Fibroblast of lung (primary cell): ENCODE data around the gene VWCE.
"Not testable (repeated sequence)": the region's sequence is repeated elsewhere in the genome, so short reads cannot be mapped to it uniquely, and the experiment has no call there.

Experiments
- EZH2 ChIP-seq: IDR thresholded peaks from 2 replicates; pipeline ENCODE4 v1.5.1; 2012; ENCODE audit warnings: low read length, control low read depth, mild to moderate bottlenecking; ENCODE audit errors: missing control alignments
- TF ChIP-seq, protein P1 (sequence below), 2 donors: IDR thresholded peaks in 1 of 2; conservative IDR thresholded peaks in 1 of 2; 1 replicate in 1 of 2; 2 replicates in 1 of 2; pipeline ENCODE4 v1.5.1; 2011 to 2012; ENCODE audit warnings: low read length in 2 of 2, control low read depth in 1 of 2, inconsistent platforms in 1 of 2, low read depth in 1 of 2, mild to moderate bottlenecking in 1 of 2

DNA sequence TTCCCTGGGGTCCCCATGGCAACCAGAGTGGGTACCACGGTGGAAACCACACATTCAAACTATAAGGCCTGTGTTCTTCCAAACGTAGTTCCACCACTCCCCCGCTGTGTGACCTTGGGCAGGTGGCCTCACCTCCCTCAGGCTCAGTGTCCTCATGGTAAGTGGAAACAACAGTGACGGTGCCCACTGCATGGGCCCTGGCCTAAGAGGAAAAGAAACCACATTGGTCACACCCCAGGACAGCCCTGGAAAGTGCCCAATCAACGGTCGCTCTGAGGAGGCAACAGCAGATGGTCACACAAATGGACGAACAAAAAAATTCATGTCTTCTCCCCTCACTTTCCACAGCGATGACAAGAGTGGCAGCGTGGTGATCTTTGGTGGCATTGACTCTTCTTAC, 47.0 kb downstream of the VWCE start:
- TF ChIP-seq, protein P1, sequence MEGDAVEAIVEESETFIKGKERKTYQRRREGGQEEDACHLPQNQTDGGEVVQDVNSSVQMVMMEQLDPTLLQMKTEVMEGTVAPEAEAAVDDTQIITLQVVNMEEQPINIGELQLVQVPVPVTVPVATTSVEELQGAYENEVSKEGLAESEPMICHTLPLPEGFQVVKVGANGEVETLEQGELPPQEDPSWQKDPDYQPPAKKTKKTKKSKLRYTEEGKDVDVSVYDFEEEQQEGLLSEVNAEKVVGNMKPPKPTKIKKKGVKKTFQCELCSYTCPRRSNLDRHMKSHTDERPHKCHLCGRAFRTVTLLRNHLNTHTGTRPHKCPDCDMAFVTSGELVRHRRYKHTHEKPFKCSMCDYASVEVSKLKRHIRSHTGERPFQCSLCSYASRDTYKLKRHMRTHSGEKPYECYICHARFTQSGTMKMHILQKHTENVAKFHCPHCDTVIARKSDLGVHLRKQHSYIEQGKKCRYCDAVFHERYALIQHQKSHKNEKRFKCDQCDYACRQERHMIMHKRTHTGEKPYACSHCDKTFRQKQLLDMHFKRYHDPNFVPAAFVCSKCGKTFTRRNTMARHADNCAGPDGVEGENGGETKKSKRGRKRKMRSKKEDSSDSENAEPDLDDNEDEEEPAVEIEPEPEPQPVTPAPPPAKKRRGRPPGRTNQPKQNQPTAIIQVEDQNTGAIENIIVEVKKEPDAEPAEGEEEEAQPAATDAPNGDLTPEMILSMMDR (conservative IDR thresholded peaks at IDR 0.05 in 1 of 2, IDR thresholded peaks at IDR 0.05 in 1 of 2; ENCODE audit: low read depth in 1 of 2, low read length in 2 of 2) = not testable (repeated sequence)
- TF ChIP-seq EZH2 = not testable (repeated sequence)
